ENCODE data around the gene COL4A1. TPM values are rescaled to one million over a fixed set of nuclear protein-coding genes. Genes with fewer than 3 reads are reported as not detected.

The COL4A1 gene
- total RNA-seq, 1 experiment from 2014 or later: 12.1 TPM

- in situ Hi-C loops (cut with HindIII; ENCODE audit: low pct_unique_long_range_greater_than_20kb, low sequenced_read_pairs): no loop called here
- no peak for DNase-seq (ENCODE audit: low read depth, low spot score)
Measured at GRCh38 chr13:110136660-110137585, 170.0 kb downstream of the COL4A1 start.

- no peak for DNase-seq (ENCODE audit: low read depth, low spot score)
- in situ Hi-C loops (cut with HindIII; ENCODE audit: low pct_unique_long_range_greater_than_20kb, low sequenced_read_pairs): no loop called here
Measured at GRCh38 chr13:110135977-110136597, 170.9 kb downstream of the COL4A1 start.

GRCh38 chr13:110134801-110135200, 172.2 kb downstream of the COL4A1 start:
- no peak for DNase-seq (ENCODE audit: low read depth, low spot score)
- in situ Hi-C loops (cut with HindIII; ENCODE audit: low pct_unique_long_range_greater_than_20kb, low sequenced_read_pairs): no loop called here

GRCh38 chr13:110133425-110134235, 173.3 kb downstream of the COL4A1 start:
- in situ Hi-C loops (cut with HindIII; ENCODE audit: low pct_unique_long_range_greater_than_20kb, low sequenced_read_pairs): no loop called here
- no peak for DNase-seq (ENCODE audit: low read depth, low spot score)

GRCh38 chr13:110132225-110132982, 174.6 kb downstream of the COL4A1 start:
- DNase-seq (ENCODE audit: low read depth, low spot score): no peak
- in situ Hi-C loops (cut with HindIII; ENCODE audit: low pct_unique_long_range_greater_than_20kb, low sequenced_read_pairs): no loop called here

- in situ Hi-C loops (cut with HindIII; ENCODE audit: low pct_unique_long_range_greater_than_20kb, low sequenced_read_pairs): no loop called here
- DNase-seq (ENCODE audit: low read depth, low spot score): no peak
Measured at GRCh38 chr13:110131424-110131823, 175.5 kb downstream of the COL4A1 start.

- in situ Hi-C loops (cut with HindIII; ENCODE audit: low pct_unique_long_range_greater_than_20kb, low sequenced_read_pairs): no loop called here
- no peak for DNase-seq (ENCODE audit: low read depth, low spot score)
Measured at GRCh38 chr13:110130431-110130830, 176.5 kb downstream of the COL4A1 start.

- in situ Hi-C loops (cut with HindIII; ENCODE audit: low pct_unique_long_range_greater_than_20kb, low sequenced_read_pairs): no loop called here
Measured at GRCh38 chr13:110129539-110130186, 177.3 kb downstream of the COL4A1 start.

GRCh38 chr13:110129076-110129475, 177.9 kb downstream of the COL4A1 start:
- in situ Hi-C loops (cut with HindIII; ENCODE audit: low pct_unique_long_range_greater_than_20kb, low sequenced_read_pairs): no loop called here
- DNase-seq (ENCODE audit: low read depth, low spot score): no peak

More at GRCh38 chr13:110129539-110130186, 177.3 kb downstream of the COL4A1 start:
- no peak for DNase-seq (ENCODE audit: low read depth, low spot score)

GRCh38 chr13:110128546-110128945, 178.4 kb downstream of the COL4A1 start:
- in situ Hi-C loops (cut with HindIII; ENCODE audit: low pct_unique_long_range_greater_than_20kb, low sequenced_read_pairs): no loop called here
- no peak for DNase-seq (ENCODE audit: low read depth, low spot score)

GRCh38 chr13:110127986-110128511, 178.9 kb downstream of the COL4A1 start:
- DNase-seq (ENCODE audit: low read depth, low spot score): no peak
- in situ Hi-C loops (cut with HindIII; ENCODE audit: low pct_unique_long_range_greater_than_20kb, low sequenced_read_pairs): no loop called here

GRCh38 chr13:110126391-110126961, 180.5 kb downstream of the COL4A1 start:
- in situ Hi-C loops (cut with HindIII; ENCODE audit: low pct_unique_long_range_greater_than_20kb, low sequenced_read_pairs): no loop called here
- DNase-seq (ENCODE audit: low read depth, low spot score): peak; percentile 47

GRCh38 chr13:110125613-110126272, 181.2 kb downstream of the COL4A1 start:
- DNase-seq (ENCODE audit: low read depth, low spot score): no peak
- in situ Hi-C loops (cut with HindIII; ENCODE audit: low pct_unique_long_range_greater_than_20kb, low sequenced_read_pairs): no loop called here

GRCh38 chr13:110125157-110125556, 181.8 kb downstream of the COL4A1 start:
- DNase-seq (ENCODE audit: low read depth, low spot score): no peak
- in situ Hi-C loops (cut with HindIII; ENCODE audit: low pct_unique_long_range_greater_than_20kb, low sequenced_read_pairs): no loop called here

- no peak for DNase-seq (ENCODE audit: low read depth, low spot score)
- in situ Hi-C loops (cut with HindIII; ENCODE audit: low pct_unique_long_range_greater_than_20kb, low sequenced_read_pairs): no loop called here
Measured at GRCh38 chr13:110124201-110124940, 182.6 kb downstream of the COL4A1 start.

Data from SK-MEL-5 (cell line).